HG02642 (cell line): Measurements from ENCODE around the gene GPR139.

Source experiments
- ATAC-seq: cut with Tn5 transposase; IDR thresholded peaks from one replicate; pipeline ENCODE4 v1.9.1; 2021; ENCODE audit warnings: mild to moderate bottlenecking; ENCODE audit not compliant: unreplicated experiment, poor library complexity

GPR139 gene

GRCh38 chr16:20073203-20074098 is at the start of gene GPR139:
Gene GPR139, minus strand, starts transcription at chr16:20073890. Its CDS starts 274 bp downstream, at chr16:20073616.
- ATAC-seq, result no peak

- no peak for ATAC-seq
Observed at GRCh38 chr16:20122011-20122410, 48.3 kb upstream of the GPR139 start.

- no peak for ATAC-seq
Observed at GRCh38 chr16:20114356-20114755, 40.7 kb upstream of the GPR139 start.

- no peak for ATAC-seq
Observed at GRCh38 chr16:20111143-20111542, 37.5 kb upstream of the GPR139 start.

GRCh38 chr16:20107083-20107482 is 33.4 kb upstream of the GPR139 start:
- no peak for ATAC-seq

GRCh38 chr16:20104563-20105183 is 31.0 kb upstream of the GPR139 start:
- ATAC-seq, result no peak

- ATAC-seq, result no peak
Observed at GRCh38 chr16:20102521-20102920, 28.8 kb upstream of the GPR139 start.

GRCh38 chr16:20102021-20102420 is 28.3 kb upstream of the GPR139 start:
- ATAC-seq, result no peak

GRCh38 chr16:20099375-20099774 is 25.7 kb upstream of the GPR139 start:
- ATAC-seq, result no peak

GRCh38 chr16:20094157-20094556 is 20.5 kb upstream of the GPR139 start:
- ATAC-seq, result no peak

GRCh38 chr16:20089246-20089965 is 15.7 kb upstream of the GPR139 start:
- no peak for ATAC-seq

- ATAC-seq, result no peak
Observed at GRCh38 chr16:20084624-20085226, 11.0 kb upstream of the GPR139 start.

GRCh38 chr16:20079106-20079505 is 5.4 kb upstream of the GPR139 start:
- ATAC-seq, result no peak

GRCh38 chr16:20075243-20075642 is 1.6 kb upstream of the GPR139 start:
- no peak for ATAC-seq

- no peak for ATAC-seq
Observed at GRCh38 chr16:20074099-20074991, 655 bp upstream of the GPR139 start.

GRCh38 chr16:20072874-20073202 is 852 bp downstream of the GPR139 start:
- no peak for ATAC-seq

- no peak for ATAC-seq
Observed at GRCh38 chr16:20072146-20072873, 1.4 kb downstream of the GPR139 start.

- ATAC-seq, result no peak
Observed at GRCh38 chr16:20064931-20065330, 8.8 kb downstream of the GPR139 start.

GRCh38 chr16:20064520-20064919 is 9.2 kb downstream of the GPR139 start:
- no peak for ATAC-seq
